HepG2 (cell line): ENCODE results near the gene B3GNT7. TPM values are rescaled to one million over a fixed set of nuclear protein-coding genes. Genes with fewer than 3 reads are reported as not detected.

Experiments
- AGO1 ChIP-seq: fragments of 200-400 bp; formaldehyde crosslinking; IDR thresholded peaks from 2 replicates; pipeline ENCODE4 v1.6.1; 2017; ENCODE audit warnings: mild to moderate bottlenecking, low read depth, low read length, moderate library complexity; ENCODE audit not compliant: poor library complexity, severe bottlenecking
- AHR ChIP-seq: IDR thresholded peaks from 2 replicates; pipeline ENCODE4 v1.6.1; 2018; ENCODE audit warnings: missing genetic modification reagents, missing compliant biosample characterization
- DBP ChIP-seq: sonication (generic); formaldehyde crosslinking; IDR thresholded peaks from 2 replicates; pipeline ENCODE4 v1.4.0; 2020; ENCODE audit warnings: missing genetic modification reagents; ENCODE audit errors: not compliant biosample characterization
- KMT2A ChIP-seq: sonication (generic); formaldehyde crosslinking; IDR thresholded peaks from 2 replicates; pipeline ENCODE4 v1.4.0; 2020; ENCODE audit warnings: missing genetic modification reagents
- MBNL3 ChIP-seq: fragments of 250-450 bp; sonication (Bioruptor Pico); conservative IDR thresholded peaks from 2 replicates; pipeline ENCODE4 v1.8.0; 2022; ENCODE audit warnings: mild to moderate bottlenecking, inconsistent platforms
- NCOA1 ChIP-seq: sonication (generic); formaldehyde crosslinking; IDR thresholded peaks from 2 replicates; pipeline ENCODE4 v1.9.0; 2021; ENCODE audit warnings: missing genetic modification reagents
- SATB2 ChIP-seq: sonication (generic); formaldehyde crosslinking; IDR thresholded peaks from 2 replicates; pipeline ENCODE4 v1.5.0; 2020; ENCODE audit warnings: missing genetic modification reagents
- TCF12 ChIP-seq, 2 experiments: fragments of 450-650 bp in 1 of 2; sonication (generic) in 1 of 2; formaldehyde crosslinking in 1 of 2; IDR thresholded peaks; 2 replicates each; pipeline versions ENCODE4 v1.6.1 to v1.8.0; 2017 to 2022; ENCODE audit warnings: antibody characterized with exemption in 1 of 2, mild to moderate bottlenecking in 1 of 2, missing genetic modification reagents in 1 of 2, moderate library complexity in 1 of 2
- TEAD2 ChIP-seq: sonication (generic); formaldehyde crosslinking; IDR thresholded peaks from 2 replicates; pipeline ENCODE4 v1.9.0; 2021; ENCODE audit warnings: missing genetic modification reagents
- ZBTB1 ChIP-seq: sonication (generic); formaldehyde crosslinking; IDR thresholded peaks from 2 replicates; pipeline ENCODE4 v1.4.0; 2020; ENCODE audit warnings: missing genetic modification reagents, borderline replicate concordance
- ZBTB3 ChIP-seq: sonication (generic); formaldehyde crosslinking; IDR thresholded peaks from 2 replicates; pipeline ENCODE4 v1.4.0; 2020; ENCODE audit warnings: low read depth, mild to moderate bottlenecking, moderate library complexity, missing genetic modification reagents, borderline replicate concordance
- ZC3H13 ChIP-seq: sonication (generic); formaldehyde crosslinking; IDR thresholded peaks from 2 replicates; pipeline ENCODE4 v1.8.1; 2023; ENCODE audit warnings: mild to moderate bottlenecking, missing genetic modification reagents, moderate library complexity
- ZFP1 ChIP-seq: IDR thresholded peaks from 2 replicates; pipeline ENCODE4 v1.6.1; 2016
- ZFP90 ChIP-seq: sonication (generic); formaldehyde crosslinking; IDR thresholded peaks from 2 replicates; pipeline ENCODE4 v1.8.0; 2022; ENCODE audit warnings: missing genetic modification reagents, mild to moderate bottlenecking, inconsistent platforms, borderline replicate concordance
- ZNF225 ChIP-seq: sonication (generic); formaldehyde crosslinking; IDR thresholded peaks from 2 replicates; pipeline ENCODE4 v1.4.0; 2020; ENCODE audit warnings: mild to moderate bottlenecking, missing genetic modification reagents
- ZNF24 ChIP-seq: fragments of 450-650 bp; IDR thresholded peaks from 2 replicates; pipeline ENCODE4 v1.6.1; 2017; ENCODE audit warnings: antibody characterized with exemption, mild to moderate bottlenecking
- ZNF674 ChIP-seq: sonication (generic); formaldehyde crosslinking; IDR thresholded peaks from 2 replicates; pipeline ENCODE4 v1.5.0; 2020; ENCODE audit warnings: low read depth, mild to moderate bottlenecking, missing genetic modification reagents
- polyA plus RNA-seq, 8 experiments: library from polyadenylated mRNA; depleted of rRNA in 3 of 8; stranded (reverse) in 7 of 8; unstranded in 1 of 8; fragments of >200 nt; fragmentation: Illumina TruSeq in 4 of 8; extraction: Trizol in 4 of 8; gene quantifications; 2 replicates each; pipeline versions ENCODE4 v1.2.1 to v1.2.3, GENCODE V29; 2011 to 2016; ENCODE audit warnings: low read depth in 4 of 8, missing spikeins in 1 of 8, mixed read lengths in 1 of 8; ENCODE audit not compliant: insufficient read depth in 1 of 8
- total RNA-seq, 5 experiments: library from RNA; depleted of rRNA; stranded (reverse); fragments of >200 nt; fragmentation: Illumina TruSeq; extraction: Trizol; gene quantifications; 2 replicates each; pipeline ENCODE4 v1.2.3, GENCODE V29; 2016; ENCODE audit warnings: low read depth in 1 of 5
- TF ChIP-seq, protein P1 (sequence below): sonication (generic); formaldehyde crosslinking; IDR thresholded peaks from 2 replicates; pipeline ENCODE4 v1.8.1; 2023; ENCODE audit warnings: mild to moderate bottlenecking, inconsistent platforms, moderate library complexity, missing genetic modification reagents, borderline replicate concordance
- TF ChIP-seq, protein P2 (sequence below): sonication (generic); formaldehyde crosslinking; conservative IDR thresholded peaks from 2 replicates; pipeline ENCODE4 v1.5.0; 2020; ENCODE audit warnings: missing genetic modification reagents
- TF ChIP-seq, protein P3 (sequence below): sonication (generic); formaldehyde crosslinking; IDR thresholded peaks from 2 replicates; pipeline ENCODE4 v1.4.0; 2020; ENCODE audit warnings: missing genetic modification reagents, borderline replicate concordance

The B3GNT7 gene
- total and polyA plus RNA-seq, 2 of the 13 experiments (the other 11 are each of a cell fraction or from before 2014, with no cell fraction given), result 0.04 to 0.24 TPM

DNA sequence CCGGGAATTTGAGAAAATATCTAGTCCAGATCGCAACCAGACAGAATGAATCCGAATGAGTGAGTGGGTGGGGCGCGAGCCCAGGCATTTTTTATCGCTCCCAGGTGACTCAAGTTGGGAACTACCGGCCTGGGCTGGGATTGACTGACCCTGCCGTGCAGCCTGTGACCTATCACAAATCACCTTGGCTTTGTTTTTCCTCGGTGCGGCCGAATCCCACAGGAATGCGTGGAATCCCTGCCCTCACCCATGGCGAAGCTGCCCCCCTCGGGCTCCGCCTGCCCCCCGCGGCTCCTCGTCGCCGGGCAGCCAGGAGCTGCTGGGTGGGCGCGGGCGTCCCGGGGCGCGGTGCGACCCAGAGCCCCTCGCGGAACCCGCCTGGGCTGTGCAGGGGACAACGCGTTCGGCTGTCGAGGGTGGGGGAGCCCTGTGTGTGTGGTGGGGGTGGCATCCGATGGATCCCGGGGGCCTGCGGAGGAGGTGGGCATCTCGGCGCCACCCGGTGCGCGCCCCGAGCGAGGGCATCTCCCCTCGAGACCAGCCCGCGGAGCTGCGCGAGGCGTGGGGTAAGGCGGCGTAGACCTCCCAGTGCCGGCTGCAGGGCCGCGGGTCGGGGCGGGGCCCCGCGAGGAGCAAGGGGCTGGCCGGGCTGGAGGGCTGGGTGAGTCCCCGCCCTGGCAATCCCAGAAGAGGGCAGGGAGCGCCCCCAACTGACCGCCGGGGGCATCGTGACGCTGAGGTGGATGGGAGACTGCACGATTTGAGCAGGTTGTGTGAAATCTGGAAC is 16.5 kb downstream of the B3GNT7 start (continued):
- TF ChIP-seq DBP (CRISPR knock-in tag), result no peak
- TF ChIP-seq ZBTB3 (CRISPR knock-in tag), result no peak
- TF ChIP-seq NCOA1 (CRISPR knock-in tag), result 0 out of 2 replicates have a peak, but pooled peaks have one; percentile 60
- TF ChIP-seq, protein P1, sequence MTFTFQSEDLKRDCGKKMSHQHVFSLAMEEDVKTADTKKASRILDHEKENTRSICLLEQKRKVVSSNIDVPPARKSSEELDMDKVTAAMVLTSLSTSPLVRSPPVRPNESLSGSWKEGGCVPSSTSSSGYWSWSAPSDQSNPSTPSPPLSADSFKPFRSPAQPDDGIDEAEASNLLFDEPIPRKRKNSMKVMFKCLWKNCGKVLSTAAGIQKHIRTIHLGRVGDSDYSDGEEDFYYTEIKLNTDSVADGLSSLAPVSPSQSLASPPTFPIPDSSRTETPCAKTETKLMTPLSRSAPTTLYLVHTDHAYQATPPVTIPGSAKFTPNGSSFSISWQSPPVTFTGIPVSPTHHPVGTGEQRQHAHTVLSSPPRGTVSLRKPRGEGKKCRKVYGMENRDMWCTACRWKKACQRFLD (CRISPR knock-in tag), result no peak
- TF ChIP-seq KMT2A (CRISPR knock-in tag), result 0 out of 2 replicates have a peak, but pooled peaks have one; percentile 27
- TF ChIP-seq, protein P2, sequence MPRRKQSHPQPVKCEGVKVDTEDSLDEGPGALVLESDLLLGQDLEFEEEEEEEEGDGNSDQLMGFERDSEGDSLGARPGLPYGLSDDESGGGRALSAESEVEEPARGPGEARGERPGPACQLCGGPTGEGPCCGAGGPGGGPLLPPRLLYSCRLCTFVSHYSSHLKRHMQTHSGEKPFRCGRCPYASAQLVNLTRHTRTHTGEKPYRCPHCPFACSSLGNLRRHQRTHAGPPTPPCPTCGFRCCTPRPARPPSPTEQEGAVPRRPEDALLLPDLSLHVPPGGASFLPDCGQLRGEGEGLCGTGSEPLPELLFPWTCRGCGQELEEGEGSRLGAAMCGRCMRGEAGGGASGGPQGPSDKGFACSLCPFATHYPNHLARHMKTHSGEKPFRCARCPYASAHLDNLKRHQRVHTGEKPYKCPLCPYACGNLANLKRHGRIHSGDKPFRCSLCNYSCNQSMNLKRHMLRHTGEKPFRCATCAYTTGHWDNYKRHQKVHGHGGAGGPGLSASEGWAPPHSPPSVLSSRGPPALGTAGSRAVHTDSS, result no peak
- no peak for TF ChIP-seq SATB2
- TF ChIP-seq, protein P3, sequence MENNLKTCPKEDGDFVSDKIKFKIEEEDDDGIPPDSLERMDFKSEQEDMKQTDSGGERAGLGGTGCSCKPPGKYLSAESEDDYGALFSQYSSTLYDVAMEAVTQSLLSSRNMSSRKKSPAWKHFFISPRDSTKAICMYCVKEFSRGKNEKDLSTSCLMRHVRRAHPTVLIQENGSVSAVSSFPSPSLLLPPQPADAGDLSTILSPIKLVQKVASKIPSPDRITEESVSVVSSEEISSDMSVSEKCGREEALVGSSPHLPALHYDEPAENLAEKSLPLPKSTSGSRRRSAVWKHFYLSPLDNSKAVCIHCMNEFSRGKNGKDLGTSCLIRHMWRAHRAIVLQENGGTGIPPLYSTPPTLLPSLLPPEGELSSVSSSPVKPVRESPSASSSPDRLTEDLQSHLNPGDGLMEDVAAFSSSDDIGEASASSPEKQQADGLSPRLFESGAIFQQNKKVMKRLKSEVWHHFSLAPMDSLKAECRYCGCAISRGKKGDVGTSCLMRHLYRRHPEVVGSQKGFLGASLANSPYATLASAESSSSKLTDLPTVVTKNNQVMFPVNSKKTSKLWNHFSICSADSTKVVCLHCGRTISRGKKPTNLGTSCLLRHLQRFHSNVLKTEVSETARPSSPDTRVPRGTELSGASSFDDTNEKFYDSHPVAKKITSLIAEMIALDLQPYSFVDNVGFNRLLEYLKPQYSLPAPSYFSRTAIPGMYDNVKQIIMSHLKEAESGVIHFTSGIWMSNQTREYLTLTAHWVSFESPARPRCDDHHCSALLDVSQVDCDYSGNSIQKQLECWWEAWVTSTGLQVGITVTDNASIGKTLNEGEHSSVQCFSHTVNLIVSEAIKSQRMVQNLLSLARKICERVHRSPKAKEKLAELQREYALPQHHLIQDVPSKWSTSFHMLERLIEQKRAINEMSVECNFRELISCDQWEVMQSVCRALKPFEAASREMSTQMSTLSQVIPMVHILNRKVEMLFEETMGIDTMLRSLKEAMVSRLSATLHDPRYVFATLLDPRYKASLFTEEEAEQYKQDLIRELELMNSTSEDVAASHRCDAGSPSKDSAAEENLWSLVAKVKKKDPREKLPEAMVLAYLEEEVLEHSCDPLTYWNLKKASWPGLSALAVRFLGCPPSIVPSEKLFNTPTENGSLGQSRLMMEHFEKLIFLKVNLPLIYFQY (CRISPR knock-in tag), result no peak; the same call in 1 of the 2 replicates
- TF ChIP-seq TEAD2 (CRISPR knock-in tag), result no peak
- TF ChIP-seq ZFP90, result peak; percentile 8; the same call in 1 of the 2 replicates
- no peak for TF ChIP-seq MBNL3
- no peak for TF ChIP-seq ZFP1 (CRISPR knock-in tag)
- TF ChIP-seq TCF12 (IDR thresholded peaks at IDR 0.05), result no peak
- no peak for TF ChIP-seq TCF12 (CRISPR knock-in tag; IDR thresholded peaks at IDR 0.05)
- no peak for TF ChIP-seq AHR (CRISPR knock-in tag)
- TF ChIP-seq ZNF225 (CRISPR knock-in tag), result peak; percentile 80; the same call in 1 of the 2 replicates
- no peak for TF ChIP-seq ZNF24
- 0 out of 2 replicates have a peak, but pooled peaks have one; percentile 59 for TF ChIP-seq ZNF674 (CRISPR knock-in tag)
- no peak for TF ChIP-seq AGO1
- no peak for TF ChIP-seq ZC3H13 (CRISPR knock-in tag)
- TF ChIP-seq ZBTB1, result no peak
